ENCODE measurements around the gene BTBD16. TPM values are rescaled to one million over a fixed set of nuclear protein-coding genes. Genes with fewer than 3 reads are reported as not detected.
A peak's percentile ranks its signal among the peaks of the same experiment; 100 is the strongest.

The BTBD16 gene
- total RNA-seq, 1 experiment from 2014 or later, result not detected

DNA sequence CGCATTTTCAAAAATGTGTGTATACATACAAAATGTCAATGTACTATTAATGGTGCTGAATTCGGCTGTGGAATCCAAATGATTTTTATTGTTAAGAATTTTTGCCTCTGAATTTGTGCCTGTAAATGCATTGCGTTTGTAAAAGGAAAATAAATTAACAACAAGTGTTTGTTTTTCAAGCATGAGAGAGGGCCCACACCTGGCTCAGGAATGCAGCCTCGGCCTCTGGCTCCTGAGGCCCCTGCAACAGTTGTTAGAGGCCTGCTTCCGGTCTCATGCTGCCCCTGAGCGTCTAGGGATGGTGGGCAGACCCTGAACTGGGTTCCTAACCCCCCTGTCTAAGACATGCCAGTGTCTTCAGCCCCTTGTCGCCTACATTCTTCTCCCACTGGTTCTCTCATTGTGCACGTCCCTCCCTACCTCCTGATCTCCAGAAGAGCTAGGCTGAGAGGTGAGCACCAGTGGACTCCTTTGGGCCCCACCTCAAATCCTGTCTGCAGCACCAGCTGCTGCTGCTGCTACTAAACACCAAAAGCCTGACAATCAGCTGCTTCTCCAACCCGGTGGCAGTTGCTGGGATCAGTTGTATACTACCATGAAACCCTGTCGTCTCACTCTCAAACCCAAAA lies 1.9 kb upstream of the BTBD16 start:
- Histone ChIP-seq H3K18ac (ENCODE audit: insufficient read length, low read depth, low read length) (no peak overlapping the region), H3K4me1 (ENCODE audit: insufficient read depth, low read length) (no peaks in the 10 kb centered on the region; the same call in 1 of the 2 replicates), H3K14ac (ENCODE audit: insufficient read depth, low read length) (no peak overlapping the region), H4K91ac (ENCODE audit: insufficient read length, low read depth, low read length) (no peak overlapping the region), H3K23ac (ENCODE audit: insufficient read length, low read depth, low read length) (no peak overlapping the region), H3K4me2 (ENCODE audit: insufficient read depth, insufficient read length, low read length) (no peak overlapping the region), H3K9ac (ENCODE audit: extremely low read depth, insufficient read length, low read length) (no peak overlapping the region), H3T11ph (ENCODE audit: low read length) (no peak overlapping the region), H2BK12ac (ENCODE audit: insufficient read length, low read depth, low read length) (no peak overlapping the region), H4K20me1 (ENCODE audit: control insufficient read depth, insufficient read depth, insufficient read length) (no peaks in the 10 kb centered on the region), H3K9me3 (ENCODE audit: control insufficient read depth, low read depth, low read length) (no peaks in the 10 kb centered on the region), H2BK5ac (ENCODE audit: insufficient read length, low read length) (no peak overlapping the region), H2BK15ac (ENCODE audit: low read depth, low read length) (no peak overlapping the region), H3K4ac (ENCODE audit: low read depth, low read length) (no peak overlapping the region), H3K27me3 (ENCODE audit: insufficient read depth, low read length) (no peaks in the 10 kb centered on the region), H2AFZ (ENCODE audit: low read length) (no peak overlapping the region), H2BK20ac (ENCODE audit: low read depth, low read length, poor library complexity, severe bottlenecking) (no peak overlapping the region), H2AK5ac (ENCODE audit: insufficient read length, low read length) (no peak overlapping the region), H3K56ac (ENCODE audit: insufficient read length, low read depth, low read length) (no peak overlapping the region), H3K79me1 (ENCODE audit: insufficient read depth, low read depth, low read length, poor library complexity, severe bottlenecking) (no peaks in the 10 kb centered on the region), H3K23me2 (ENCODE audit: insufficient read length, low read depth, low read length, poor library complexity, severe bottlenecking) (no peaks in the 10 kb centered on the region), H4K5ac (ENCODE audit: insufficient read length, low read depth, low read length) (no peak overlapping the region), H3K27ac (ENCODE audit: insufficient read length, low read depth, low read length) (no peak overlapping the region), H2BK120ac (ENCODE audit: low read depth, low read length, poor library complexity, severe bottlenecking) (no peak overlapping the region), H3K79me2 (ENCODE audit: insufficient read depth, low read length) (no peaks in the 10 kb centered on the region), H4K8ac (replicated peaks; ENCODE audit: insufficient read length, low read depth, low read length) (no peak overlapping the region)
- H3K27me3 Mint-ChIP-seq (ENCODE audit: low read depth), result no peaks in the 10 kb centered on the region
- DNase-seq, result no peak
- H3K9me3 Mint-ChIP-seq, result no peaks in the 10 kb centered on the region
- H3K36me3 Mint-ChIP-seq (ENCODE audit: insufficient read depth in 1 of 3, low read depth in 3 of 3), result no peaks in the 10 kb centered on the region; a peak in 2 of 7 replicates
- peak overlapping the region in 1 of 3 experiments; percentile 49; a peak in 1 of 7 replicates for H3K27ac Mint-ChIP-seq
- WGBS (ENCODE audit: extremely low coverage, insufficient read length, low lambda C conversion rate), result no CpG with 5 or more reads among the region's 10 CpGs
- TF ChIP-seq, protein P1, sequence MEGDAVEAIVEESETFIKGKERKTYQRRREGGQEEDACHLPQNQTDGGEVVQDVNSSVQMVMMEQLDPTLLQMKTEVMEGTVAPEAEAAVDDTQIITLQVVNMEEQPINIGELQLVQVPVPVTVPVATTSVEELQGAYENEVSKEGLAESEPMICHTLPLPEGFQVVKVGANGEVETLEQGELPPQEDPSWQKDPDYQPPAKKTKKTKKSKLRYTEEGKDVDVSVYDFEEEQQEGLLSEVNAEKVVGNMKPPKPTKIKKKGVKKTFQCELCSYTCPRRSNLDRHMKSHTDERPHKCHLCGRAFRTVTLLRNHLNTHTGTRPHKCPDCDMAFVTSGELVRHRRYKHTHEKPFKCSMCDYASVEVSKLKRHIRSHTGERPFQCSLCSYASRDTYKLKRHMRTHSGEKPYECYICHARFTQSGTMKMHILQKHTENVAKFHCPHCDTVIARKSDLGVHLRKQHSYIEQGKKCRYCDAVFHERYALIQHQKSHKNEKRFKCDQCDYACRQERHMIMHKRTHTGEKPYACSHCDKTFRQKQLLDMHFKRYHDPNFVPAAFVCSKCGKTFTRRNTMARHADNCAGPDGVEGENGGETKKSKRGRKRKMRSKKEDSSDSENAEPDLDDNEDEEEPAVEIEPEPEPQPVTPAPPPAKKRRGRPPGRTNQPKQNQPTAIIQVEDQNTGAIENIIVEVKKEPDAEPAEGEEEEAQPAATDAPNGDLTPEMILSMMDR (conservative IDR thresholded peaks at IDR 0.05), result no peak
- H3K4me3 Mint-ChIP-seq, result no peak overlapping the region
- peaks cover 5 to 9% of the 10 kb centered on the region in 2 experiments; a peak in 3 of 4 replicates for H3K4me1 Mint-ChIP-seq
